Heart right ventricle (tissue), 16 donors: ENCODE results near the gene NEK5. TPM values are rescaled to one million over a fixed set of nuclear protein-coding genes. Genes with fewer than 3 reads are reported as not detected.
A peak's percentile ranks its signal among the peaks of the same experiment; 100 is the strongest.
"Not testable (repeated sequence)": the region's sequence is repeated elsewhere in the genome, so short reads cannot be mapped to it uniquely, and the experiment has no call there.

ENCODE experiments used
- ATAC-seq, 8 donors: fragments of 200-7000 bp; cut with Tn5 transposase; one replicate each; pipeline ENCODE4 v1.9.1; 2020; ENCODE audit warnings: mild to moderate bottlenecking in 8 of 8, moderate library complexity in 8 of 8, moderate number of reproducible peaks in 1 of 8
- DNase-seq, 2 donors: peaks; one replicate each; pipeline ENCODE4 v3.0.0-alpha.2; 2020
- H3K27ac ChIP-seq, 10 donors: fragments of 200-600 bp; sonication (generic) in 2 of 10; one replicate each; pipeline versions ENCODE4 v1.5.0 to v1.8.0; 2020 to 2022; ENCODE audit warnings: mild to moderate bottlenecking in 3 of 10
- H3K27me3 ChIP-seq, 7 donors: fragments of 200-600 bp; one replicate each; pipeline ENCODE4 v1.8.0; 2021 to 2022; ENCODE audit warnings: mild to moderate bottlenecking in 2 of 7
- H3K36me3 ChIP-seq, 9 donors: fragments of 200-600 bp; sonication (generic) in 1 of 9; one replicate each; pipeline versions ENCODE4 v1.5.0 to v1.8.0; 2020 to 2022; ENCODE audit warnings: mild to moderate bottlenecking in 2 of 9
- H3K4me1 ChIP-seq, 9 donors: fragments of 200-600 bp; sonication (generic) in 1 of 9; one replicate each; pipeline versions ENCODE4 v1.5.0 to v1.8.0; 2020 to 2022; ENCODE audit warnings: mild to moderate bottlenecking in 4 of 9
- H3K4me3 ChIP-seq, 10 donors: fragments of 200-600 bp; sonication (generic) in 2 of 10; one replicate each; pipeline versions ENCODE4 v1.5.0 to v1.8.0; 2020 to 2022; ENCODE audit warnings: mild to moderate bottlenecking in 7 of 10, moderate library complexity in 2 of 10
- H3K9me3 ChIP-seq, 11 donors: fragments of 200-600 bp in 10 of 11; sonication (generic) in 2 of 11; one replicate each; pipeline versions ENCODE4 v1.5.0 to v1.8.0; 2013 to 2022; ENCODE audit warnings: mild to moderate bottlenecking in 2 of 11, control low read depth in 1 of 11, moderate library complexity in 1 of 11
- CTCF ChIP-seq, 9 donors: fragments of 200-600 bp; sonication (generic) in 2 of 9; IDR thresholded peaks; one replicate each; pipeline versions ENCODE4 v1.5.0 to v1.8.0; 2021 to 2022; ENCODE audit warnings: antibody characterized with exemption in 9 of 9, mild to moderate bottlenecking in 5 of 9, moderate library complexity in 1 of 9
- WGBS, 2 donors: extraction: QIAGEN DNeasy Blood & Tissue Kit; methylation state at CpG; one replicate each; pipeline ENCODE4 v1.1.7; 2013; ENCODE audit warnings: inconsistent platforms in 1 of 2; 5-methylcytosine and 5-hydroxymethylcytosine counted together
- intact Hi-C, 10 donors: fragments of 100-400 bp; cut with DNase I; formaldehyde crosslinking; loops; one replicate each; pipeline versions ENCODE4 v1.11.1 to v1.14.2; 2022
- long read RNA-seq, 3 donors: library from polyadenylated mRNA; unstranded; transcript quantifications; one replicate each; pipeline ENCODE4 v2.0.0, GENCODE V29; 2020 to 2021
- polyA plus RNA-seq, 2 donors: library from polyadenylated mRNA; stranded (reverse); fragments of 200-250 nt; gene quantifications; one replicate each; pipeline ENCODE4 v1.2.3, GENCODE V29; 2013
- total RNA-seq, 10 donors: library from RNA; stranded (reverse); fragmentation: NEBNext Ultra II Directional in 3 of 10; extraction: Animal tissue kit (Norgen Biotek cat#: 25700) in 3 of 10; gene quantifications; one replicate each; pipeline versions ENCODE4 v1.2.1 to v1.2.4, GENCODE V29; 2021 to 2023
- donor health status: Arrhythmogenic right ventricular cardiomyopathy.
- donor health status: ischemic (EF 13 %, LVEDD 7.1; RV severe dilation, severe dysfunction).
- donor health status: healthy with polysubstance abuse.
- donor health status: DM: no; HTN: yes; CAD: no.
- donor health status: DM: no; HTN: no; CAD: no.
- donor health status: ischemic (EF 25% LVEDD 6.9; RV normal size, moderate dysfunction).
- donor health status: ischemic (EF 25% LVEDD 5.7; RV mildly dilated, moderate dysfunction).
- donor health status: healthy.
- donor health status: DM: yes; HTN: yes; CAD: no.
- donor health status: Ischemic cardiomyopathy.
- donor health status: ischemic (EF 35%, LVEDD 5.7; RV mildly dilated, moderate dysfunction).
- donor health status: nonischemic (EF 11% LVEDD 7.7; RV severe dilation, severe dysfunction).
- donor health status: DM: yes; HTN: yes; CAD: no.
- donor health status: PGD.
- donor health status: ischemic (EF 29% LVEDD 5.4; RV normal size, mild dysfunction).
- donor health status: nonischemic (EF 23%, LVEDD 6.1; RV moderate dilation, normal function).

NEK5 gene
- total RNA-seq: under 1 TPM in 9 of 10 donors, not detected in 1; 0.10 to 0.93 (median 0.27) TPM
- under 1 TPM; 0.03 to 0.15 TPM for polyA plus RNA-seq
- long read RNA-seq, donor 1, partial matches to known transcripts: 0 of 2 reads
- long read RNA-seq, donor 1, other reads (novel, unspliced or antisense): 2 of 2 reads
- long read RNA-seq, donor 2, partial matches to known transcripts: 0 of 3 reads
- long read RNA-seq, donor 2, other reads (novel, unspliced or antisense): 3 of 3 reads
- long read RNA-seq, donor 3, partial matches to known transcripts: 0 of 2 reads
- long read RNA-seq, donor 3, other reads (novel, unspliced or antisense): 2 of 2 reads

- DNase-seq (peak; percentile 49 to 70), ATAC-seq (peak; percentile 84 to 95 (median 90))
- peak; percentile 52 to 89 (median 80) for TF ChIP-seq CTCF (IDR thresholded peaks at IDR 0.05)
- intact Hi-C loops: loop anchor here (2.0 to 10.0 kb wide), 14 partner anchors 54 to 314 kb away; partner anchors contain the start of gene TMEM272 (in 4 of the 10)
- Histone ChIP-seq H3K4me1 (peaks cover 0 to 22% (median 13%) of the 10 kb centered on the region in 9 donors), H3K9me3 (peaks cover 0 to 4% (median 0%) of the 10 kb centered on the region in 11 donors), H3K27me3 (no peaks in the 10 kb centered on the region), H3K4me3 (peak within 1 kb of the TSS; percentile 59 to 78 (median 74)), H3K27ac (peak within 1 kb of the TSS in 4 of 10 donors; percentile 1 to 53 (median 28)), H3K36me3 (peaks cover 0 to 35% (median 29%) of the 10 kb centered on the region in 9 donors)
- 10 to 12% methylated on average over 71 of the region's 71 CpGs for WGBS, 2 donors
Measured at GRCh38 chr13:52128714-52129700, at the start of gene NEK5. TSS of gene NEK5 (minus strand) at chr13:52129073. CDS start at chr13:52127482, 1,591 bp downstream.

- peaks cover 0 to 95% (median 30%) of the 10 kb centered on the region in 9 donors for H3K36me3 ChIP-seq
- intact Hi-C loops: no loop called here
- 88 to 90% methylated on average over 2 of the region's 2 CpGs for WGBS, 2 donors
- DNase-seq (no peak), ATAC-seq (no peak)
- H3K4me1 ChIP-seq: peaks cover 0 to 7% (median 0%) of the 10 kb centered on the region in 9 donors
- no peaks in the 10 kb centered on the region for H3K9me3 ChIP-seq
- no peak overlapping the region for H3K27ac ChIP-seq
- no peaks in the 10 kb centered on the region for H3K27me3 ChIP-seq
- H3K4me3 ChIP-seq: no peak overlapping the region
- TF ChIP-seq CTCF (IDR thresholded peaks at IDR 0.05): no peak
Measured at GRCh38 chr13:52177276-52177675, 48.4 kb upstream of the NEK5 start.

- peak in 5 of 8 donors; percentile 16 to 44 (median 37) for ATAC-seq
- H3K9me3 ChIP-seq, H3K4me1 ChIP-seq, H3K4me3 ChIP-seq, H3K27me3 ChIP-seq, intact Hi-C loops, DNase-seq: not testable (repeated sequence)
- Histone ChIP-seq H3K27ac (peak overlapping the region in 1 of 10 donors; percentile 8), H3K36me3 (peaks cover 0 to 100% (median 35%) of the 10 kb centered on the region in 9 donors)
- 79 to 80% methylated on average over 6 of the region's 6 CpGs for WGBS, 2 donors
Measured at GRCh38 chr13:52173970-52174369, 45.1 kb upstream of the NEK5 start.

- no peak for DNase-seq
- Histone ChIP-seq H3K27me3 (no peaks in the 10 kb centered on the region), H3K27ac (peak overlapping the region in 1 of 10 donors; percentile 8), H3K36me3 (peaks cover 0 to 100% (median 41%) of the 10 kb centered on the region in 9 donors), H3K4me1 (no peaks in the 10 kb centered on the region), H3K4me3 (no peak overlapping the region), H3K9me3 (no peaks in the 10 kb centered on the region)
- intact Hi-C loops: no loop called here
- no peak for TF ChIP-seq CTCF (IDR thresholded peaks at IDR 0.05)
- ATAC-seq: no peak
- WGBS, 2 donors: 88 to 89% methylated on average over 3 of the region's 3 CpGs
Measured at GRCh38 chr13:52173373-52173772, 44.5 kb upstream of the NEK5 start.

- H3K36me3 ChIP-seq: peaks cover 0 to 100% (median 53%) of the 10 kb centered on the region in 9 donors
- DNase-seq, H3K4me3 ChIP-seq, H3K9me3 ChIP-seq, H3K27me3 ChIP-seq, H3K4me1 ChIP-seq, intact Hi-C loops, ATAC-seq, H3K27ac ChIP-seq: not testable (repeated sequence)
- 85 to 93% methylated on average over 1 of the region's 1 CpG for WGBS, 2 donors
Measured at GRCh38 chr13:52171686-52172085, 42.8 kb upstream of the NEK5 start.

GRCh38 chr13:52170828-52171391, 42.0 kb upstream of the NEK5 start:
- H3K27me3 ChIP-seq, intact Hi-C loops, H3K4me1 ChIP-seq, DNase-seq, ATAC-seq, H3K9me3 ChIP-seq, H3K4me3 ChIP-seq, H3K27ac ChIP-seq: not testable (repeated sequence)
- peaks cover 0 to 100% (median 54%) of the 10 kb centered on the region in 9 donors for H3K36me3 ChIP-seq
- 87 to 97% methylated on average over 1 of the region's 1 CpG for WGBS, 2 donors
